SK-N-SH (cell line): ENCODE data around the gene RPS16.

Experiments
- CTCF ChIP-seq: fragments of 200-600 bp; sonication (generic); IDR thresholded peaks from 2 replicates; pipeline ENCODE4 v1.6.1; 2017; ENCODE audit warnings: antibody characterized with exemption, mild to moderate bottlenecking, moderate library complexity
- EZH2phosphoT487 ChIP-seq: fragments of 200-600 bp; sonication (generic); IDR thresholded peaks from 2 replicates; pipeline ENCODE4 v1.6.1; 2017; ENCODE audit warnings: low read depth, mixed run types, mild to moderate bottlenecking, antibody characterized with exemption, moderate library complexity, borderline replicate concordance
- ZBTB33 ChIP-seq: IDR thresholded peaks from 2 replicates; pipeline ENCODE4 v1.4.0; 2012; ENCODE audit warnings: low read depth, borderline replicate concordance

GRCh38 chr19:39407660-39408391 lies 27.9 kb downstream of the RPS16 start:
- TF ChIP-seq CTCF, result no peak
- TF ChIP-seq EZH2phosphoT487, result no peak
- no peak for TF ChIP-seq ZBTB33
